ENCODE measurements around the gene FXYD2.
"Not testable (repeated sequence)": the region's sequence is repeated elsewhere in the genome, so short reads cannot be mapped to it uniquely, and the experiment has no call there.

Gene FXYD2

GRCh38 chr11:117819096-117820040 is 5.2 kb downstream of the FXYD2 start:
- DNase-seq, result peak; percentile 18

GRCh38 chr11:117818041-117818873 is 6.3 kb downstream of the FXYD2 start:
- no peak for DNase-seq

GRCh38 chr11:117817368-117818040 is 7.0 kb downstream of the FXYD2 start:
- DNase-seq, result no peak

GRCh38 chr11:117816846-117817367 is 7.6 kb downstream of the FXYD2 start:
- no peak for DNase-seq

GRCh38 chr11:117816151-117816741 is 8.3 kb downstream of the FXYD2 start:
- DNase-seq, result no peak

- DNase-seq, result no peak
These were observed 9.2 kb downstream of the FXYD2 start for GRCh38 chr11:117815262-117815803.

- DNase-seq, result no peak
These were observed 9.7 kb downstream of the FXYD2 start for GRCh38 chr11:117814766-117815261.

GRCh38 chr11:117814204-117814765 is 10.3 kb downstream of the FXYD2 start:
- no peak for DNase-seq

GRCh38 chr11:117810056-117810451 is 14.5 kb downstream of the FXYD2 start:
- DNase-seq, result not testable (repeated sequence)

GRCh38 chr11:117809236-117810055 is 15.1 kb downstream of the FXYD2 start:
- no peak for DNase-seq

GRCh38 chr11:117808784-117809183 is 15.8 kb downstream of the FXYD2 start:
- DNase-seq, result no peak

GRCh38 chr11:117807482-117808327 is 16.8 kb downstream of the FXYD2 start:
- DNase-seq, result peak; percentile 21

- no peak for DNase-seq
These were observed 17.7 kb downstream of the FXYD2 start for GRCh38 chr11:117806846-117807245.

GRCh38 chr11:117805045-117805444 is 19.5 kb downstream of the FXYD2 start:
- no peak for DNase-seq

- DNase-seq, result no peak
These were observed 20.6 kb downstream of the FXYD2 start for GRCh38 chr11:117803896-117804295.

- no peak for DNase-seq
These were observed 24.9 kb downstream of the FXYD2 start for GRCh38 chr11:117799634-117800033.

- DNase-seq, result no peak
These were observed 27.5 kb downstream of the FXYD2 start, which contains the start of gene DSCAML1 for GRCh38 chr11:117796872-117797529. Gene DSCAML1 (minus strand): TSS chr11:117797216. CDS start chr11:117797079, 137 bp downstream.

- no peak for DNase-seq
These were observed 28.1 kb downstream of the FXYD2 start for GRCh38 chr11:117796456-117796871.
